Measurements from ENCODE around the gene SLC25A22. TPM values are rescaled to one million over a fixed set of nuclear protein-coding genes. Genes with fewer than 3 reads are reported as not detected.

The SLC25A22 gene
- total RNA-seq, 2 experiments from 2014 or later = 33.3 to 36.7 TPM

GRCh38 chr11:824292-824880, 26.3 kb upstream of the SLC25A22 start:
- intact Hi-C loops (cut with micrococcal nuclease) = no loop called here
- ChIA-PET CTCF (no interaction called here), POLR2A (interaction anchor here (1.1 to 21.1 kb wide), 5 partner anchors 9 to 18 kb away, joined by 3 to 273 read pairs (median 6); partner anchors contain the start of genes PNPLA2, POLR2L, RPLP2 and TSPAN4)
- Mint-ChIP-seq H3K4me3 (no peak overlapping the region), H3K36me3 (ENCODE audit: low read depth) (peaks cover 13% of the 10 kb centered on the region), H3K4me1 (ENCODE audit: low read depth) (peaks cover 32% of the 10 kb centered on the region), H3K9me3 (no peaks in the 10 kb centered on the region), H3K27me3 (peaks cover 21% of the 10 kb centered on the region), H3K27ac (no peak overlapping the region)
- ATAC-seq = no peak
- DNase-seq = no peak
- TF ChIP-seq CTCF (IDR thresholded peaks at IDR 0.05) = no peak

GRCh38 chr11:823441-824291, 25.6 kb upstream of the SLC25A22 start:
- ChIA-PET CTCF (no interaction called here), POLR2A (interaction anchor here (9.3 to 21.1 kb wide), 3 partner anchors 8 to 18 kb away, joined by 81 to 273 read pairs (median 273); partner anchors contain the start of genes CD151, CRACR2B, PNPLA2 and POLR2L)
- DNase-seq (no peak), ATAC-seq (no peak)
- no peak for TF ChIP-seq CTCF (IDR thresholded peaks at IDR 0.05)
- H3K27ac Mint-ChIP-seq = no peak overlapping the region
- H3K27me3 Mint-ChIP-seq = peaks cover 14% of the 10 kb centered on the region
- peaks cover 13% of the 10 kb centered on the region for H3K36me3 Mint-ChIP-seq (ENCODE audit: low read depth)
- H3K4me3 Mint-ChIP-seq = no peak overlapping the region
- intact Hi-C loops (cut with micrococcal nuclease) = no loop called here
- H3K9me3 Mint-ChIP-seq = no peaks in the 10 kb centered on the region
- peaks cover 27% of the 10 kb centered on the region for H3K4me1 Mint-ChIP-seq (ENCODE audit: low read depth)

- DNase-seq = no peak
- intact Hi-C loops (cut with micrococcal nuclease) = no loop called here
- ChIA-PET POLR2A (interaction anchor here (1.2 to 15.6 kb wide), 4 partner anchors 9 to 13 kb away, joined by 4 to 273 read pairs (median 6); partner anchors contain the start of genes CD151, CRACR2B, POLR2L and TSPAN4), CTCF (no interaction called here)
- Mint-ChIP-seq H3K4me3 (peak overlapping the region; percentile 73), H3K4me1 (ENCODE audit: low read depth) (peaks cover 16% of the 10 kb centered on the region), H3K27me3 (peaks cover 2% of the 10 kb centered on the region), H3K36me3 (ENCODE audit: low read depth) (peaks cover 13% of the 10 kb centered on the region), H3K9me3 (no peaks in the 10 kb centered on the region), H3K27ac (no peak overlapping the region)
- ATAC-seq = no peak
- no peak for TF ChIP-seq CTCF (IDR thresholded peaks at IDR 0.05)
Measured at GRCh38 chr11:821512-822371, 23.7 kb upstream of the SLC25A22 start.

- Mint-ChIP-seq H3K9me3 (no peaks in the 10 kb centered on the region), H3K4me3 (peak overlapping the region; percentile 73), H3K36me3 (ENCODE audit: low read depth) (peaks cover 16% of the 10 kb centered on the region), H3K27ac (no peak overlapping the region), H3K4me1 (ENCODE audit: low read depth) (peaks cover 10% of the 10 kb centered on the region), H3K27me3 (peaks cover 2% of the 10 kb centered on the region)
- ATAC-seq (no peak), DNase-seq (no peak)
- POLR2A ChIA-PET = interaction anchor here (1.2 to 15.6 kb wide), 8 partner anchors 8 to 25 kb away, joined by 3 to 273 read pairs (median 6); partner anchors contain the start of genes CD151, CRACR2B, POLR2L and RPLP2
- TF ChIP-seq CTCF (IDR thresholded peaks at IDR 0.05) = no peak
- CTCF ChIA-PET = interaction anchor here (1.1 to 2.2 kb wide), 2 partner anchors 9 to 11 kb away, joined by 3 to 11 read pairs; partner anchors contain the start of gene CD151
- intact Hi-C loops (cut with micrococcal nuclease) = no loop called here
Measured at GRCh38 chr11:820655-821511, 22.8 kb upstream of the SLC25A22 start.

Data from activated CD8-positive, alpha-beta T cell treated with anti-CD3 and anti-CD28 coated beads for 36 hours (primary cell).